H1 (cell line): ENCODE data around the gene PYURF. TPM values are rescaled to one million over a fixed set of nuclear protein-coding genes. Genes with fewer than 3 reads are reported as not detected.

Experiments used
- CTCF ChIA-PET: fragments of 300-600 bp; sonication (Branson Sonifier 250); formaldehyde crosslinking; loops from one replicate; lab custom pipeline; 2021; ENCODE audit not compliant: partially characterized antibody; lab: Charles Lee
- POLR2A ChIA-PET: fragments of 300-600 bp; sonication (Branson Sonifier 250); formaldehyde crosslinking; loops from one replicate; lab custom pipeline; 2021; ENCODE audit warnings: inconsistent platforms; ENCODE audit not compliant: partially characterized antibody; lab: Charles Lee
- DNase-seq, 2 experiments: peaks; one replicate each; pipeline versions ENCODE4 v3.0.0 to v3.0.0-alpha.2; 2010 to 2022; ENCODE audit warnings: low spot score in 2 of 2, low read depth in 1 of 2, mixed read lengths in 1 of 2
- FAIRE-seq: peaks from 2 replicates; lab custom pipeline; 2011; peaks lifted over from hg19 to GRCh38; lab: Jason Lieb, UNC
- H2AFZ ChIP-seq: 2 replicates; pipeline ENCODE4 v1.8.1; 2012; ENCODE audit warnings: low read length, inconsistent platforms
- H2AK5ac ChIP-seq: 2 replicates; pipeline ENCODE4 v1.6.1; 2013; ENCODE audit warnings: low read depth, low read length
- H2BK120ac ChIP-seq: replicated peaks from 2 replicates; pipeline ENCODE3; 2013; ENCODE audit warnings: low read depth, low read length, inconsistent platforms
- H2BK12ac ChIP-seq: 2 replicates; pipeline ENCODE4 v1.6.1; 2013; ENCODE audit warnings: low read depth, low read length
- H2BK15ac ChIP-seq: 2 replicates; pipeline ENCODE4 v1.6.1; 2013; ENCODE audit warnings: low read length
- H2BK20ac ChIP-seq: 2 replicates; pipeline ENCODE4 v1.6.1; 2013; ENCODE audit warnings: low read length
- H2BK5ac ChIP-seq: 2 replicates; pipeline ENCODE4 v1.6.1; 2013; ENCODE audit warnings: low read depth, low read length
- H3K14ac ChIP-seq: 2 replicates; pipeline ENCODE4 v1.6.1; 2013; ENCODE audit warnings: inconsistent platforms; ENCODE audit not compliant: insufficient read length
- H3K18ac ChIP-seq: 2 replicates; pipeline ENCODE4 v1.6.1; 2013; ENCODE audit warnings: low read length; ENCODE audit errors: extremely low read depth
- H3K23ac ChIP-seq: 2 replicates; pipeline ENCODE4 v1.6.1; 2013; ENCODE audit warnings: inconsistent platforms; ENCODE audit not compliant: insufficient read length
- H3K23me2 ChIP-seq: 2 replicates; pipeline ENCODE4 v1.6.1; 2013; ENCODE audit warnings: low read depth, low read length
- H3K27ac ChIP-seq: 2 replicates; pipeline ENCODE4 v1.6.1; 2011; ENCODE audit warnings: low read depth, low read length, inconsistent platforms
- H3K27me3 ChIP-seq, 4 experiments: replicated peaks in 1 of 4; 1 replicate in 1 of 4; 2 replicates in 3 of 4; pipeline versions ENCODE4 v1.6.1 to v1.8.1; 2011 to 2013; ENCODE audit warnings: low read length in 3 of 4, mild to moderate bottlenecking in 3 of 4, inconsistent platforms in 2 of 4, mixed read lengths in 2 of 4, moderate library complexity in 1 of 4; ENCODE audit not compliant: control insufficient read depth in 3 of 4, insufficient read depth in 3 of 4; ENCODE audit errors: extremely low read depth in 1 of 4
- H3K36me3 ChIP-seq, 4 experiments: 2 replicates each; pipeline versions ENCODE4 v1.6.1 to v1.8.1; 2011 to 2013; ENCODE audit warnings: mild to moderate bottlenecking in 4 of 4, low read length in 3 of 4, moderate library complexity in 2 of 4, control low read depth in 1 of 4, inconsistent platforms in 1 of 4; ENCODE audit not compliant: insufficient read depth in 4 of 4, control insufficient read depth in 2 of 4
- H3K4ac ChIP-seq: replicated peaks from 2 replicates; pipeline ENCODE3; 2013; ENCODE audit warnings: low read length, low read depth, mixed read lengths, inconsistent platforms; ENCODE audit not compliant: insufficient read length
- H3K4me1 ChIP-seq, 4 experiments: replicated peaks in 1 of 4; 1 replicate in 1 of 4; 2 replicates in 3 of 4; pipeline versions ENCODE4 v1.6.1 to v1.8.1; 2011 to 2013; ENCODE audit warnings: low read length in 3 of 4, inconsistent platforms in 2 of 4, mixed read lengths in 1 of 4; ENCODE audit not compliant: insufficient read depth in 4 of 4, control insufficient read depth in 3 of 4
- H3K4me2 ChIP-seq, 2 experiments: 2 replicates each; pipeline versions ENCODE4 v1.6.1 to v1.8.1; 2011 to 2013; ENCODE audit warnings: low read depth in 2 of 2, low read length in 2 of 2, control low read depth in 1 of 2, inconsistent platforms in 1 of 2, mild to moderate bottlenecking in 1 of 2; ENCODE audit not compliant: insufficient read depth in 1 of 2
- H3K4me3 ChIP-seq, 4 experiments: fragments of 200-600, 300-600 bp in 1 of 4; sonication (generic), shearing (Covaris generic), sonication (Bioruptor Twin) in 1 of 4; 2 replicates each; pipeline versions ENCODE4 v1.5.1 to v1.8.1; 2011 to 2016; ENCODE audit warnings: low read length in 4 of 4, low read depth in 3 of 4, control low read depth in 2 of 4, inconsistent platforms in 2 of 4, mild to moderate bottlenecking in 2 of 4, mixed read lengths in 1 of 4, moderate library complexity in 1 of 4; ENCODE audit not compliant: insufficient read depth in 2 of 4; ENCODE audit errors: extremely low read depth in 1 of 4
- H3K56ac ChIP-seq: replicated peaks from 2 replicates; pipeline ENCODE3; 2013; ENCODE audit warnings: low read depth, mild to moderate bottlenecking, mixed read lengths, low read length, inconsistent platforms; ENCODE audit not compliant: insufficient read length
- H3K79me1 ChIP-seq: 2 replicates; pipeline ENCODE4 v1.6.1; 2013; ENCODE audit warnings: low read depth, low read length, control low read depth
- H3K79me2 ChIP-seq, 2 experiments: 2 replicates each; pipeline versions ENCODE4 v1.6.1 to v1.8.1; 2012 to 2013; ENCODE audit warnings: low read length in 2 of 2, mild to moderate bottlenecking in 2 of 2, inconsistent platforms in 1 of 2; ENCODE audit not compliant: insufficient read depth in 2 of 2, control insufficient read depth in 1 of 2
- H3K9ac ChIP-seq, 4 experiments: replicated peaks in 1 of 4; 1 replicate in 1 of 4; 2 replicates in 3 of 4; pipeline versions ENCODE4 v1.6.1 to v1.8.1; 2011 to 2013; ENCODE audit warnings: low read depth in 3 of 4, low read length in 3 of 4, control low read depth in 2 of 4, mild to moderate bottlenecking in 2 of 4, moderate library complexity in 2 of 4, inconsistent platforms in 1 of 4; ENCODE audit errors: extremely low read depth in 1 of 4
- H3K9me3 ChIP-seq, 2 experiments: 2 replicates each; pipeline versions ENCODE4 v1.6.1 to v1.8.1; 2012 to 2013; ENCODE audit warnings: mild to moderate bottlenecking in 2 of 2, moderate library complexity in 2 of 2, control low read depth in 1 of 2, inconsistent platforms in 1 of 2, low read depth in 1 of 2, low read length in 1 of 2, mixed read lengths in 1 of 2; ENCODE audit not compliant: insufficient read depth in 2 of 2
- H4K20me1 ChIP-seq, 2 experiments: replicated peaks in 1 of 2; 2 replicates each; pipeline versions ENCODE3 to v1.8.1; 2011 to 2013; ENCODE audit warnings: inconsistent platforms in 2 of 2, low read length in 2 of 2, mild to moderate bottlenecking in 1 of 2; ENCODE audit not compliant: insufficient read depth in 2 of 2, control insufficient read depth in 1 of 2
- H4K5ac ChIP-seq: 2 replicates; pipeline ENCODE4 v1.6.1; 2013; ENCODE audit warnings: low read length, low read depth, mixed read lengths, inconsistent platforms; ENCODE audit not compliant: insufficient read length
- H4K8ac ChIP-seq: 2 replicates; pipeline ENCODE4 v1.8.0; 2013; ENCODE audit warnings: mild to moderate bottlenecking, moderate library complexity, low read length, inconsistent platforms; ENCODE audit not compliant: insufficient read depth; ENCODE audit errors: extremely low read depth
- H4K91ac ChIP-seq: replicated peaks from 2 replicates; pipeline ENCODE3; 2013; ENCODE audit warnings: low read length, mixed read lengths, inconsistent platforms; ENCODE audit not compliant: insufficient read length
- JUN ChIP-seq: IDR thresholded peaks from 2 replicates; pipeline ENCODE4 v1.6.1; 2011; ENCODE audit warnings: low read depth, mild to moderate bottlenecking, improper control_type of control experiment, low read length
- SP2 ChIP-seq: IDR thresholded peaks from 2 replicates; pipeline ENCODE4 v1.6.1; 2012; ENCODE audit warnings: mild to moderate bottlenecking, low read length, inconsistent platforms
- SP4 ChIP-seq: IDR thresholded peaks from 2 replicates; pipeline ENCODE4 v1.6.1; 2012; ENCODE audit warnings: low read length, inconsistent platforms
- TEAD4 ChIP-seq: IDR thresholded peaks from 2 replicates; pipeline ENCODE4 v1.6.1; 2012; ENCODE audit warnings: low read depth, low read length, inconsistent platforms, mixed read lengths
- whole genome bisulfite sequencing, 2 experiments: shearing (Covaris generic) in 1 of 2; methylation state at CpG; one replicate each; pipeline versions ENCODE4 v1.1.6 to v1.1.7; 2013 to 2015; ENCODE audit warnings: low lambda C conversion rate in 2 of 2, mixed read lengths in 2 of 2, inconsistent platforms in 1 of 2, low coverage in 1 of 2, missing lambda C conversion rate in 1 of 2; ENCODE audit not compliant: insufficient replicate concordance in 2 of 2, insufficient coverage in 1 of 2, insufficient read length in 1 of 2; ENCODE audit errors: extremely low coverage in 1 of 2, missing lambda C conversion rate in 1 of 2; 5-methylcytosine and 5-hydroxymethylcytosine counted together
- polyA plus RNA-seq, 7 experiments: library from polyadenylated mRNA; depleted of rRNA in 3 of 7; stranded (reverse) in 5 of 7; unstranded in 2 of 7; fragments of >200 nt in 5 of 7; fragments of 200-250 nt in 2 of 7; gene quantifications; 1 replicate in 5 of 7; 2 replicates in 1 of 7; 4 replicates in 1 of 7; pipeline versions ENCODE4 v1.2.1 to v1.2.3, GENCODE V29; 2011 to 2013; ENCODE audit warnings: missing spikeins in 2 of 7, mixed read lengths in 2 of 7
- total RNA-seq: library from RNA; stranded (reverse); fragmentation: NEBNext Ultra II Directional; extraction: Animal tissue kit (Norgen Biotek cat#: 25700); gene quantifications from 2 replicates; pipeline ENCODE4 v1.2.1, GENCODE V29; 2021

Gene PYURF
- total and polyA plus RNA-seq, 2 of the 8 experiments (the other 6 are each of a cell fraction or from before 2014, with no cell fraction given), result 31.6 to 44.8 TPM

GRCh38 chr4:88524171-88524570 is 595 bp upstream of the PYURF start:
- Histone ChIP-seq H3K23ac (no peak overlapping the region), H3K4me2 (peak overlapping the region; percentile 70 to 73), H2AK5ac (no peak overlapping the region), H3K36me3 (peaks cover 0 to 16% (median 4%) of the 10 kb centered on the region in 4 experiments; a peak in 4 of 8 replicates), H2BK15ac (no peak overlapping the region), H4K20me1 (peaks cover 3% of the 10 kb centered on the region in 2 experiments), H3K27me3 (no peaks in the 10 kb centered on the region), H2BK20ac (no peak overlapping the region), H3K4me3 (peak overlapping the region; percentile 74 to 88 (median 79); a peak in 7 of 8 replicates), H3K9me3 (no peaks in the 10 kb centered on the region), H2BK5ac (no peak overlapping the region; the same call in 1 of the 2 replicates), H3K4ac (no peak overlapping the region), H3K18ac (no peak overlapping the region), H3K23me2 (no peaks in the 10 kb centered on the region), H3K4me1 (peaks cover 3 to 6% (median 4%) of the 10 kb centered on the region in 4 experiments; a peak in 6 of 7 replicates)
- DNase-seq, result no peak
- ChIA-PET CTCF (interaction anchor here (0.6 to 5.2 kb wide), 8 partner anchors 11 to 314 kb away, joined by 3 to 32 read pairs (median 4); no protein-coding TSS in a partner anchor), POLR2A (interaction anchor here (0.6 to 2.5 kb wide), 10 partner anchors 9 to 365 kb away, joined by 3 to 17 read pairs (median 3); no protein-coding TSS in a partner anchor)
- TF ChIP-seq TEAD4, result no peak
- TF ChIP-seq SP2, result no peak
- TF ChIP-seq JUN, result no peak
- no peak for TF ChIP-seq SP4
- TF ChIP-seq, all 59 proteins: peak for 0
- FAIRE-seq, result no peak
- no peak overlapping the region; a peak in 1 of 7 replicates for H3K9ac ChIP-seq
- H3K79me2 ChIP-seq, result peaks cover 0 to 23% of the 10 kb centered on the region in 2 experiments; a peak in 3 of 4 replicates
- no peak overlapping the region for H2BK120ac ChIP-seq
- no peak overlapping the region for H3K27ac ChIP-seq
- no peak overlapping the region for H4K91ac ChIP-seq
- H4K5ac ChIP-seq, result no peak overlapping the region
- no peak overlapping the region for H3K56ac ChIP-seq
- no peaks in the 10 kb centered on the region for H3K79me1 ChIP-seq
- peak overlapping the region; percentile 79; the same call in 1 of the 2 replicates for H2AFZ ChIP-seq
- 62% methylated on average over 2 of the region's 2 CpGs; no CpG with 5 or more reads in 1 of the 2 experiments for WGBS, 2 experiments
- H2BK12ac ChIP-seq, result no peak overlapping the region
- H4K8ac ChIP-seq, result no peak overlapping the region
- no peak overlapping the region for H3K14ac ChIP-seq
